Measurements from ENCODE around the gene MAP4K1.

DNA sequence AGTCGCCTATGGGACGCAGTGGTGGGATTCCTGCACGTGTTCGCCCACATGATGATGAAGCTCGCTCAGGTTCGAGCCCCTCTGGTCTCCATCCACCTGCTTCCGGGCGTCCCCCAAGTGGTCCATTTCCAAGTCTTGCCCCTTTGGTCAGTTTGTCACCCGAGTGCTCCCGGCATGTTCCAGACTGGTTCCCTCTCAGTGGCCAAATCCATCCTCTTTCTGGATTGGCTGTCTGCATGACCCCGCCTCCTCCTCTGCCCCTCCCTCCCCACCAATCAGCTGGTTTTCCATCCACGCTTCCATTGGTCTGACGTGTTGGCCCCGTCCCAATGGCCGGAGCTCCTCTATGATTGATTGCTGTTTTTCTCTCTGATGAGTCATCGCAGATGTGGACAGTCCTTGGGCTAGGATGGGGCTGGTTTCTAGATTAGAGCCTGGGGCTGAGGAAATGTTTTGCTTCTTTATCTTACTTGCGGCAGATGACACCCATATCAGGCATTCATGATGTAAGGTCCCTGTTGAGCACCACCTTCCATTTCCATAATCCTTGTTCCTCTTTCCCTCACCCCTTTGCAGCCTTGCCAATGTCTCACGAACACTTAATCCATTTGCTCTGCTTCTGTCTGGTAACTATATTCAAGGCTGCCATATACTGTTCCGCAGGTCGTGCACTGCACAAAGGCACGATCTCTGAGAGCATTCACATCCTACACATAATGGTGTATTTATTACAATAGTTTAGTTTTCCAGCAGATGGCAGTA is 73.8 kb downstream of the MAP4K1 start:
- TF ChIP-seq, protein P1, sequence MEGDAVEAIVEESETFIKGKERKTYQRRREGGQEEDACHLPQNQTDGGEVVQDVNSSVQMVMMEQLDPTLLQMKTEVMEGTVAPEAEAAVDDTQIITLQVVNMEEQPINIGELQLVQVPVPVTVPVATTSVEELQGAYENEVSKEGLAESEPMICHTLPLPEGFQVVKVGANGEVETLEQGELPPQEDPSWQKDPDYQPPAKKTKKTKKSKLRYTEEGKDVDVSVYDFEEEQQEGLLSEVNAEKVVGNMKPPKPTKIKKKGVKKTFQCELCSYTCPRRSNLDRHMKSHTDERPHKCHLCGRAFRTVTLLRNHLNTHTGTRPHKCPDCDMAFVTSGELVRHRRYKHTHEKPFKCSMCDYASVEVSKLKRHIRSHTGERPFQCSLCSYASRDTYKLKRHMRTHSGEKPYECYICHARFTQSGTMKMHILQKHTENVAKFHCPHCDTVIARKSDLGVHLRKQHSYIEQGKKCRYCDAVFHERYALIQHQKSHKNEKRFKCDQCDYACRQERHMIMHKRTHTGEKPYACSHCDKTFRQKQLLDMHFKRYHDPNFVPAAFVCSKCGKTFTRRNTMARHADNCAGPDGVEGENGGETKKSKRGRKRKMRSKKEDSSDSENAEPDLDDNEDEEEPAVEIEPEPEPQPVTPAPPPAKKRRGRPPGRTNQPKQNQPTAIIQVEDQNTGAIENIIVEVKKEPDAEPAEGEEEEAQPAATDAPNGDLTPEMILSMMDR (IDR thresholded peaks at IDR 0.05; ENCODE audit: low read length): peak; percentile 76; the same call in 1 of the 2 replicates
- TF ChIP-seq EZH2 (optimal IDR thresholded peaks at IDR 0.05; ENCODE audit: low read depth, low read length): no peak
- TF ChIP-seq EZH2phosphoT487 (IDR thresholded peaks at IDR 0.05; ENCODE audit: low read length): no peak

All from MM.1S (cell line).